IPS-18a (cell line): Measurements from ENCODE around the gene AMPD3.

ENCODE experiments used
- H3K27ac ChIP-seq: one replicate; pipeline ENCODE4 v1.5.1; 2013; ENCODE audit warnings: low read length
- H3K27me3 ChIP-seq: one replicate; pipeline ENCODE4 v1.6.1; 2013; ENCODE audit warnings: mild to moderate bottlenecking, low read length; ENCODE audit not compliant: control insufficient read depth, insufficient read depth
- H3K36me3 ChIP-seq: one replicate; pipeline ENCODE4 v1.6.1; 2013; ENCODE audit warnings: low read depth, low read length; ENCODE audit not compliant: control insufficient read depth
- H3K4me1 ChIP-seq: one replicate; pipeline ENCODE4 v1.6.1; 2013; ENCODE audit warnings: low read depth, low read length; ENCODE audit not compliant: control insufficient read depth
- H3K4me3 ChIP-seq: one replicate; pipeline ENCODE4 v1.5.1; 2013; ENCODE audit warnings: low read length
- H3K9ac ChIP-seq: one replicate; pipeline ENCODE4 v1.6.1; 2013; ENCODE audit warnings: mild to moderate bottlenecking, low read length, moderate library complexity
- H3K9me3 ChIP-seq: one replicate; pipeline ENCODE4 v1.6.1; 2013; ENCODE audit warnings: low read depth, low read length; ENCODE audit not compliant: control insufficient read depth

Gene AMPD3

GRCh38 chr11:10494636-10495463 lies 39.8 kb downstream of the AMPD3 start:
- Histone ChIP-seq H3K4me3 (no peak overlapping the region), H3K4me1 (peaks cover 5% of the 10 kb centered on the region), H3K27ac (no peak overlapping the region), H3K36me3 (no peaks in the 10 kb centered on the region), H3K9ac (no peak overlapping the region), H3K27me3 (no peaks in the 10 kb centered on the region), H3K9me3 (no peaks in the 10 kb centered on the region)

- Histone ChIP-seq H3K4me1 (peaks cover 5% of the 10 kb centered on the region), H3K9me3 (no peaks in the 10 kb centered on the region), H3K9ac (no peak overlapping the region), H3K27me3 (no peaks in the 10 kb centered on the region), H3K36me3 (no peaks in the 10 kb centered on the region), H3K27ac (no peak overlapping the region), H3K4me3 (no peak overlapping the region)
Observed at GRCh38 chr11:10495464-10495786, 40.4 kb downstream of the AMPD3 start.

GRCh38 chr11:10496296-10496936 lies 41.4 kb downstream of the AMPD3 start:
- no peak overlapping the region for H3K9ac ChIP-seq
- H3K36me3 ChIP-seq, result no peaks in the 10 kb centered on the region
- no peaks in the 10 kb centered on the region for H3K9me3 ChIP-seq
- no peak overlapping the region for H3K27ac ChIP-seq
- no peaks in the 10 kb centered on the region for H3K27me3 ChIP-seq
- H3K4me1 ChIP-seq, result peaks cover 8% of the 10 kb centered on the region
- H3K4me3 ChIP-seq, result no peak overlapping the region

- Histone ChIP-seq H3K27me3 (no peaks in the 10 kb centered on the region), H3K4me3 (no peak overlapping the region), H3K9me3 (no peaks in the 10 kb centered on the region), H3K36me3 (no peaks in the 10 kb centered on the region), H3K4me1 (peaks cover 8% of the 10 kb centered on the region), H3K9ac (no peak overlapping the region), H3K27ac (no peak overlapping the region)
Observed at GRCh38 chr11:10497371-10498021, 42.4 kb downstream of the AMPD3 start.

- Histone ChIP-seq H3K9ac (no peak overlapping the region), H3K36me3 (no peaks in the 10 kb centered on the region)
Observed at GRCh38 chr11:10498022-10498400, 42.9 kb downstream of the AMPD3 start.

GRCh38 chr11:10498426-10499250 lies 43.6 kb downstream of the AMPD3 start:
- no peaks in the 10 kb centered on the region for H3K9me3 ChIP-seq

More at GRCh38 chr11:10498022-10498400, 42.9 kb downstream of the AMPD3 start:
- Histone ChIP-seq H3K4me3 (no peak overlapping the region), H3K27ac (no peak overlapping the region), H3K4me1 (peaks cover 8% of the 10 kb centered on the region), H3K27me3 (no peaks in the 10 kb centered on the region), H3K9me3 (no peaks in the 10 kb centered on the region)

GRCh38 chr11:10499452-10499851 lies 44.4 kb downstream of the AMPD3 start:
- no peaks in the 10 kb centered on the region for H3K36me3 ChIP-seq
- no peak overlapping the region for H3K4me3 ChIP-seq
- no peak overlapping the region for H3K9ac ChIP-seq
- no peak overlapping the region for H3K27ac ChIP-seq
- H3K9me3 ChIP-seq, result no peaks in the 10 kb centered on the region
- no peaks in the 10 kb centered on the region for H3K27me3 ChIP-seq
- H3K4me1 ChIP-seq, result peaks cover 8% of the 10 kb centered on the region

More at GRCh38 chr11:10498426-10499250, 43.6 kb downstream of the AMPD3 start:
- Histone ChIP-seq H3K27ac (no peak overlapping the region), H3K9ac (no peak overlapping the region), H3K4me1 (peaks cover 8% of the 10 kb centered on the region), H3K27me3 (no peaks in the 10 kb centered on the region), H3K36me3 (no peaks in the 10 kb centered on the region), H3K4me3 (no peak overlapping the region)

GRCh38 chr11:10499874-10500601 lies 45.0 kb downstream of the AMPD3 start:
- no peaks in the 10 kb centered on the region for H3K27me3 ChIP-seq

GRCh38 chr11:10500757-10501684 lies 46.0 kb downstream of the AMPD3 start:
- no peaks in the 10 kb centered on the region for H3K9me3 ChIP-seq
- H3K36me3 ChIP-seq, result no peaks in the 10 kb centered on the region
- H3K27ac ChIP-seq, result no peak overlapping the region
- H3K27me3 ChIP-seq, result no peaks in the 10 kb centered on the region
- no peak overlapping the region for H3K4me3 ChIP-seq
- H3K9ac ChIP-seq, result no peak overlapping the region
- H3K4me1 ChIP-seq, result peaks cover 8% of the 10 kb centered on the region

More at GRCh38 chr11:10499874-10500601, 45.0 kb downstream of the AMPD3 start:
- Histone ChIP-seq H3K4me3 (no peak overlapping the region), H3K9me3 (no peaks in the 10 kb centered on the region), H3K36me3 (no peaks in the 10 kb centered on the region), H3K4me1 (peaks cover 8% of the 10 kb centered on the region), H3K9ac (no peak overlapping the region), H3K27ac (no peak overlapping the region)

- Histone ChIP-seq H3K4me3 (no peak overlapping the region), H3K27ac (no peak overlapping the region), H3K27me3 (no peaks in the 10 kb centered on the region), H3K36me3 (no peaks in the 10 kb centered on the region), H3K9ac (no peak overlapping the region), H3K9me3 (no peaks in the 10 kb centered on the region), H3K4me1 (peaks cover 8% of the 10 kb centered on the region)
Observed at GRCh38 chr11:10502065-10502680, 47.1 kb downstream of the AMPD3 start.
